Heart left ventricle (tissue), 16 donors: Measurements from ENCODE around the gene GABBR2. TPM values are rescaled to one million over a fixed set of nuclear protein-coding genes. Genes with fewer than 3 reads are reported as not detected.

Experiments used
- ATAC-seq, 4 donors: fragments of 200-7000 bp; cut with Tn5 transposase; one replicate each; pipeline ENCODE4 v1.9.1; 2020 to 2022; ENCODE audit warnings: moderate library complexity in 4 of 4, mild to moderate bottlenecking in 3 of 4, moderate number of reproducible peaks in 1 of 4
- DNase-seq, 5 donors: peaks; one replicate each; pipeline ENCODE4 v3.0.0-alpha.2; 2020
- H3K27ac ChIP-seq, 12 donors: fragments of 200-600 bp; sonication (generic) in 4 of 12; one replicate each; pipeline versions ENCODE4 v1.5.0 to v1.8.0; 2016 to 2022; ENCODE audit warnings: mild to moderate bottlenecking in 2 of 12
- H3K27me3 ChIP-seq, 9 donors: fragments of 200-600 bp; sonication (generic) in 2 of 9; one replicate each; pipeline versions ENCODE4 v1.5.1 to v1.8.0; 2016 to 2022; ENCODE audit warnings: mild to moderate bottlenecking in 3 of 9
- H3K36me3 ChIP-seq, 9 donors: fragments of 200-600 bp; sonication (generic) in 2 of 9; one replicate each; pipeline versions ENCODE4 v1.5.0 to v1.8.0; 2018 to 2022; ENCODE audit warnings: mild to moderate bottlenecking in 2 of 9
- H3K4me1 ChIP-seq, 12 donors: fragments of 200-600 bp; sonication (generic) in 4 of 12; one replicate each; pipeline versions ENCODE4 v1.5.0 to v1.8.0; 2016 to 2022; ENCODE audit warnings: mild to moderate bottlenecking in 3 of 12
- H3K4me3 ChIP-seq, 12 donors: fragments of 200-600 bp; sonication (generic) in 4 of 12; one replicate each; pipeline versions ENCODE4 v1.5.0 to v1.8.0; 2017 to 2022; ENCODE audit warnings: mild to moderate bottlenecking in 9 of 12, moderate library complexity in 4 of 12
- H3K9me3 ChIP-seq, 12 donors: fragments of 200-600 bp; sonication (generic) in 4 of 12; one replicate each; pipeline versions ENCODE4 v1.5.0 to v1.8.0; 2016 to 2022; ENCODE audit warnings: mild to moderate bottlenecking in 1 of 12
- POLR2A ChIP-seq, 2 donors: fragments of 450-650 bp; IDR thresholded peaks; one replicate each; pipeline ENCODE4 v1.6.1; 2017; ENCODE audit warnings: antibody characterized with exemption in 2 of 2, mild to moderate bottlenecking in 2 of 2, moderate library complexity in 2 of 2
- WGBS, 4 donors: extraction: QIAGEN DNeasy Blood & Tissue Kit in 2 of 4; methylation state at CpG; one replicate each; pipeline versions ENCODE4 v1.1.5 to v1.1.7; 2013 to 2018; 5-methylcytosine and 5-hydroxymethylcytosine counted together
- intact Hi-C, 10 donors: fragments of 100-400 bp; cut with DNase I; formaldehyde crosslinking; loops; one replicate each; pipeline versions ENCODE4 v1.11.1 to v1.14.2; 2022
- polyA plus RNA-seq, 2 donors: library from polyadenylated mRNA; stranded (reverse); fragments of 200-250 nt; gene quantifications; one replicate each; pipeline ENCODE4 v1.2.3, GENCODE V29; 2013
- total RNA-seq, 9 donors: library from RNA; depleted of rRNA in 2 of 9; stranded (reverse); fragments of >200 nt in 2 of 9; fragmentation: NEBNext Ultra II Directional in 3 of 9; extraction: Animal tissue kit (Norgen Biotek cat#: 25700) in 3 of 9; gene quantifications; one replicate each; pipeline versions ENCODE4 v1.1.0 to v1.2.4, GENCODE V29; 2016 to 2023
- TF ChIP-seq, protein P1 (sequence below), 12 donors: fragments of 200-600 bp; sonication (generic) in 4 of 12; IDR thresholded peaks; one replicate each; pipeline versions ENCODE4 v1.5.0 to v1.8.0; 2018 to 2022; ENCODE audit warnings: antibody characterized with exemption in 12 of 12, mild to moderate bottlenecking in 5 of 12
- donor health status: ischemic (EF 13 %, LVEDD 7.1; RV severe dilation, severe dysfunction).
- donor health status: healthy with polysubstance abuse.
- donor health status: DM: no; HTN: yes; CAD: no.
- donor health status: DM: no; HTN: no; CAD: no.
- donor health status: ischemic (EF 25% LVEDD 6.9; RV normal size, moderate dysfunction).
- donor health status: ischemic (EF 25% LVEDD 5.7; RV mildly dilated, moderate dysfunction).
- donor health status: healthy.
- donor health status: DM: yes; HTN: yes; CAD: no.
- donor health status: ischemic (EF 35%, LVEDD 5.7; RV mildly dilated, moderate dysfunction).
- donor health status: nonischemic (EF 11% LVEDD 7.7; RV severe dilation, severe dysfunction).
- donor health status: DM: yes; HTN: yes; CAD: no.
- donor health status: PGD.
- donor health status: ischemic (EF 29% LVEDD 5.4; RV normal size, mild dysfunction).
- donor health status: nonischemic (EF 23%, LVEDD 6.1; RV moderate dilation, normal function).

The GABBR2 gene
- total and polyA plus RNA-seq, 11 donors = 0.11 to 3.4 (median 0.58) TPM

DNA sequence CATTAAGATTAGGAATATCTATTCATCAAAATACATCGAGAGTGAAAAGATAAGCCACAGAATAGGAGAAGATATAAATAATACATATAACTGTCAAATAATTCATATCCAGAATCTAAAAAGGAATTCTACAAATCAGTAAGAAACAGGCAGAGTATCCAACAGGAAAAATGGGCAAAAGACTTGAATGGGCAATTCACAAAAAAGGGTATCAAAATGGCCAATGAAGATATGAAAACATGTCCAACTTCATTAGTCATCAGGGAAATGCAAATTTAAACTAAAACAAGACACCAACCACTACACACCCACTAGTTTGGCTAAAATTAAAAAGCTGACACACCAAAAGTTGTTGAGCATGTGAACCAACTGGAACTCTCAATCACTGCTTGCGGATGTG lies 246.4 kb downstream of the GABBR2 start:
- intact Hi-C loops = no loop called here
- Histone ChIP-seq H3K27me3 (peaks cover 0 to 8% (median 0%) of the 10 kb centered on the region in 9 donors), H3K27ac (no peak overlapping the region), H3K9me3 (peaks cover 0 to 39% (median 22%) of the 10 kb centered on the region in 12 donors), H3K4me1 (no peaks in the 10 kb centered on the region), H3K4me3 (no peak overlapping the region), H3K36me3 (no peaks in the 10 kb centered on the region)
- ATAC-seq (no peak), DNase-seq (no peak)
- 86 to 93% (median 92%) methylated on average over 2 of the region's 2 CpGs for WGBS, 4 donors
- no peak for TF ChIP-seq POLR2A (IDR thresholded peaks at IDR 0.05)
- TF ChIP-seq, protein P1, sequence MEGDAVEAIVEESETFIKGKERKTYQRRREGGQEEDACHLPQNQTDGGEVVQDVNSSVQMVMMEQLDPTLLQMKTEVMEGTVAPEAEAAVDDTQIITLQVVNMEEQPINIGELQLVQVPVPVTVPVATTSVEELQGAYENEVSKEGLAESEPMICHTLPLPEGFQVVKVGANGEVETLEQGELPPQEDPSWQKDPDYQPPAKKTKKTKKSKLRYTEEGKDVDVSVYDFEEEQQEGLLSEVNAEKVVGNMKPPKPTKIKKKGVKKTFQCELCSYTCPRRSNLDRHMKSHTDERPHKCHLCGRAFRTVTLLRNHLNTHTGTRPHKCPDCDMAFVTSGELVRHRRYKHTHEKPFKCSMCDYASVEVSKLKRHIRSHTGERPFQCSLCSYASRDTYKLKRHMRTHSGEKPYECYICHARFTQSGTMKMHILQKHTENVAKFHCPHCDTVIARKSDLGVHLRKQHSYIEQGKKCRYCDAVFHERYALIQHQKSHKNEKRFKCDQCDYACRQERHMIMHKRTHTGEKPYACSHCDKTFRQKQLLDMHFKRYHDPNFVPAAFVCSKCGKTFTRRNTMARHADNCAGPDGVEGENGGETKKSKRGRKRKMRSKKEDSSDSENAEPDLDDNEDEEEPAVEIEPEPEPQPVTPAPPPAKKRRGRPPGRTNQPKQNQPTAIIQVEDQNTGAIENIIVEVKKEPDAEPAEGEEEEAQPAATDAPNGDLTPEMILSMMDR (IDR thresholded peaks at IDR 0.05) = no peak

DNA sequence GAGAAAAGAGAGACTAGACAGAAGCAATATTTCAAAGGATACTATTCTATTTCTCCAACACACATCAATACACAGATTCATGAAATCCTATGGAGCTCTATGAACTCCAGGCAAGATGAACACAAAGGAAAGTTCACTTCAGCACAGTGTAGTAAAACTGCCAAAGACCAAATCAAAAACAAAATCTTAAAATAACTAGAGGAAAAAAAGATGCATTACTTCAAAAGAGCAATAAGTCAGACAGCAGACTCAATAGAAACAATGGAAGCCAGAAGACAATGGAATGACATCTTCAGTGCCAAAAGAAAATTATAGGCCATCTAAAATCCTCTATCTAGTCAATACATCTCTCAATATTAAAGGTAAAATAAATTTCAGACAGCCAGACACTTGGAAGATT lies 248.0 kb downstream of the GABBR2 start:
- Histone ChIP-seq H3K27me3 (peaks cover 0 to 14% (median 0%) of the 10 kb centered on the region in 9 donors), H3K4me3 (no peak overlapping the region), H3K36me3 (no peaks in the 10 kb centered on the region), H3K4me1 (no peaks in the 10 kb centered on the region), H3K27ac (no peak overlapping the region), H3K9me3 (peaks cover 0 to 39% (median 22%) of the 10 kb centered on the region in 12 donors)
- ATAC-seq (no peak), DNase-seq (no peak)
- intact Hi-C loops = no loop called here
- TF ChIP-seq, protein P1 (IDR thresholded peaks at IDR 0.05) = no peak
- TF ChIP-seq POLR2A (IDR thresholded peaks at IDR 0.05) = no peak

DNA sequence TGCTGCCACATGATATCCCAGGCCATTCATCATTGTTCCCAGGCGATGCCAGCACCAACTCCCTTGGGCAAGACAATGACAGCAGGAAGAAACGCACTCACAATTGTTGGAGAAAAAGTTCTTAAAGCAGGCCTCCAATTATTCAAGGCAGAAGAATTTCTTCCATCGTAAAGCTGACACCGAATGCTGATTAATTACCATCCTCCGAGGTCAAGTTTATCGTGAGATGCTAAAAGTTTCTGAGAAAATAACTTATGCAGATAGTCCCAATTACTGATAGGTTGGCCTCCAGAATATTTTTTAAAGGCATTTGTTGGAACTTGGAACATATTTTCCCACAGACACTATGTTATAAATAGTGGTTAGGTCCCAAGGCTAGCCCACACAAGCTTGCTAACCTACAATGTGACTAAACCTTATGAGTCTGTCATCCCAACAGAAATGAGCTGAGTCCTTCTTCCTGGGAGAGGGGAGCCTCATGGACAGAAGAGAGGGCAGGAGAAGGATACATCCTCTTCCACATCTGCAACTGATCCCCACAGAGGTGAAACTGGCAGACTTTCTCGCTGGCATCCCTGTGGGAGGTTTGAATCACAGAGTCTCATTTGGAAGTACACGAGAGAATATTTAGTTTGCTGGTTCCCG lies 250.9 kb downstream of the GABBR2 start:
- 82 to 88% (median 84%) methylated on average over 9 of the region's 9 CpGs for WGBS, 4 donors
- Histone ChIP-seq H3K27me3 (peaks cover 0 to 14% (median 0%) of the 10 kb centered on the region in 9 donors), H3K4me1 (no peaks in the 10 kb centered on the region), H3K27ac (no peak overlapping the region), H3K9me3 (peaks cover 0 to 36% (median 22%) of the 10 kb centered on the region in 12 donors), H3K4me3 (no peak overlapping the region), H3K36me3 (no peaks in the 10 kb centered on the region)
- no peak for ATAC-seq
- no peak for DNase-seq
- intact Hi-C loops = no loop called here
- TF ChIP-seq, protein P1 (IDR thresholded peaks at IDR 0.05) = no peak
- TF ChIP-seq POLR2A (IDR thresholded peaks at IDR 0.05) = no peak

DNA sequence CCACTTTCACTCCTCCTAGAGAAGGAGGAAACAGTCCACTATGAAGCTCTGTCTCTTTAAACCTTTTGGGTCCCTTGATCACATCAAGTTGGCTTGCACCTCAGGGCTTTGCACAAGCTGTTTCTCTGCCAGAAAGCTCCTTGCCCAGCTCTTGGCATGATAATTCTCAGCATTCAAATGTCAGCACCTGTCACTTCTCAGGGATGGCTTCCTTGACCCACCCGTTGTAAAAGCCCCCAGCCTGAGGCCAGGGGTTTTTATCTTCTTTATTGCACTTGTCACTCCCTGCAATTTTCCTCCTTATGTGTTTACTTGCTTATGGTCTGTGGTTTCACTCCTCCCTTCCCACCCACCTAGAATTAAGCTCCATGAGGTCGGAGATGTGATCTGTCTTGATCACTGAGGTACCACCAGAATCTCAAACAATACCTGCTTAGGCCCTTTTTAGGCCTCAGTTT lies 252.6 kb downstream of the GABBR2 start:
- Histone ChIP-seq H3K36me3 (no peaks in the 10 kb centered on the region), H3K4me1 (no peaks in the 10 kb centered on the region), H3K4me3 (no peak overlapping the region), H3K27me3 (peaks cover 0 to 14% (median 0%) of the 10 kb centered on the region in 9 donors), H3K9me3 (peaks cover 0 to 20% (median 14%) of the 10 kb centered on the region in 12 donors), H3K27ac (no peak overlapping the region)
- 37 to 54% (median 43%) methylated on average over 2 of the region's 2 CpGs for WGBS, 4 donors
- intact Hi-C loops = no loop called here
- no peak for TF ChIP-seq POLR2A (IDR thresholded peaks at IDR 0.05)
- TF ChIP-seq, protein P1 (IDR thresholded peaks at IDR 0.05) = no peak
- ATAC-seq = no peak
- no peak for DNase-seq
